K562 (cell line): ENCODE data around the gene ATP2A2. TPM values are rescaled to one million over a fixed set of nuclear protein-coding genes. Genes with fewer than 3 reads are reported as not detected.
A peak's percentile ranks its signal among the peaks of the same experiment; 100 is the strongest.

ENCODE experiments used
- ATF3 ChIP-seq, 2 experiments: fragments of 450-650 bp in 1 of 2; sonication (generic) in 1 of 2; formaldehyde crosslinking in 1 of 2; IDR thresholded peaks in 1 of 2; conservative IDR thresholded peaks in 1 of 2; 2 replicates each; pipeline versions ENCODE4 v1.6.1 to v1.8.1; 2016 to 2023; ENCODE audit warnings: mild to moderate bottlenecking in 2 of 2, moderate library complexity in 2 of 2, inconsistent platforms in 1 of 2, missing genetic modification reagents in 1 of 2
- BHLHE40 ChIP-seq: IDR thresholded peaks from 2 replicates; pipeline ENCODE4 v1.6.1; 2011; ENCODE audit warnings: low read length, improper control_type of control experiment
- HDAC3 ChIP-seq: fragments of 450-650 bp; IDR thresholded peaks from 2 replicates; pipeline ENCODE4 v1.6.1; 2018; ENCODE audit warnings: borderline replicate concordance, mild to moderate bottlenecking, moderate library complexity; ENCODE audit not compliant: partially characterized antibody
- REST ChIP-seq, 2 experiments: fragments of 450-650 bp; formaldehyde crosslinking in 1 of 2; IDR thresholded peaks; 2 replicates each; pipeline versions ENCODE4 v1.4.0 to v1.6.1; 2014 to 2020; ENCODE audit warnings: mild to moderate bottlenecking in 2 of 2, borderline replicate concordance in 1 of 2, low read depth in 1 of 2
- SMC3 ChIP-seq: conservative IDR thresholded peaks from 2 replicates; pipeline ENCODE4 v1.6.1; 2011; ENCODE audit warnings: low read depth, low read length, improper control_type of control experiment; ENCODE audit not compliant: insufficient read depth
- ZMIZ1 ChIP-seq, 2 experiments: fragments of 150-350 bp in 1 of 2; IDR thresholded peaks; 2 replicates each; pipeline ENCODE4 v1.6.1; 2012 to 2016; ENCODE audit warnings: low read depth in 2 of 2, low read length in 2 of 2, mild to moderate bottlenecking in 1 of 2, moderate library complexity in 1 of 2
- ZNF133 ChIP-seq: fragments of 250-450 bp; sonication (Bioruptor Pico); IDR thresholded peaks from 2 replicates; pipeline ENCODE4 v1.4.0; 2020; ENCODE audit warnings: mild to moderate bottlenecking
- ZNF408 ChIP-seq: fragments of 250-450 bp; sonication (Bioruptor Pico); IDR thresholded peaks from 2 replicates; pipeline ENCODE4 v1.4.0; 2020; ENCODE audit warnings: low read depth, mild to moderate bottlenecking, moderate library complexity
- polyA plus RNA-seq, 8 experiments: library from polyadenylated mRNA; depleted of rRNA in 4 of 8; stranded (reverse) in 5 of 8; unstranded in 3 of 8; fragments of >200 nt; fragmentation: Nextera tagmentation in 2 of 8; fragmentation: Illumina TruSeq in 1 of 8; extraction: Ambion mirVana in 2 of 8; extraction: Trizol in 1 of 8; gene quantifications; 2 replicates each; pipeline versions ENCODE4 v1.2.1 to v1.2.3, GENCODE V29; 2011 to 2014; ENCODE audit warnings: inconsistent platforms in 1 of 8, missing spikeins in 1 of 8
- total RNA-seq, 7 experiments: library from RNA; depleted of rRNA in 6 of 7; stranded (reverse); fragments of >200 nt in 6 of 7; fragmentation: Illumina TruSeq in 2 of 7; extraction: Trizol in 2 of 7; gene quantifications; 2 replicates each; pipeline versions ENCODE4 v1.2.1 to v1.2.3, GENCODE V29; 2011 to 2021; ENCODE audit warnings: low replicate concordance in 1 of 7

Gene ATP2A2
- total and polyA plus RNA-seq, 9 of the 15 experiments (the other 6 are each of a cell fraction or from before 2014, with no cell fraction given), result 5.2 to 205 (median 51.6) TPM

- TF ChIP-seq HDAC3 (no peak), REST (IDR thresholded peaks at IDR 0.05; ENCODE audit: borderline replicate concordance) (peak; percentile 73), REST (CRISPR knock-in tag; IDR thresholded peaks at IDR 0.05; ENCODE audit: low read depth) (no peak), ATF3 (IDR thresholded peaks at IDR 0.05) (no peak), ATF3 (CRISPR knock-in tag; conservative IDR thresholded peaks at IDR 0.05) (no peak), SMC3 (0 out of 2 replicates have a peak, but pooled peaks have one; percentile 21), BHLHE40 (no peak), ZNF408 (CRISPR knock-in tag) (no peak), ZMIZ1 (IDR thresholded peaks at IDR 0.05; ENCODE audit: low read depth in 2 of 2, low read length in 2 of 2) (no peak), ZNF133 (CRISPR knock-in tag) (no peak)
- TF ChIP-seq, all 486 proteins: peak for 5
These were observed 35.7 kb upstream of the ATP2A2 start (continued) for GRCh38 chr12:110245369-110245772.
